Eye (tissue), 1 donor: ENCODE data around the gene TRPM1.
"Not testable (repeated sequence)": the region's sequence is repeated elsewhere in the genome, so short reads cannot be mapped to it uniquely, and the experiment has no call there.

Experiments used
- DNase-seq: peaks from one replicate; pipeline ENCODE4 v3.0.0-alpha.2; 2015

The TRPM1 gene

DNA sequence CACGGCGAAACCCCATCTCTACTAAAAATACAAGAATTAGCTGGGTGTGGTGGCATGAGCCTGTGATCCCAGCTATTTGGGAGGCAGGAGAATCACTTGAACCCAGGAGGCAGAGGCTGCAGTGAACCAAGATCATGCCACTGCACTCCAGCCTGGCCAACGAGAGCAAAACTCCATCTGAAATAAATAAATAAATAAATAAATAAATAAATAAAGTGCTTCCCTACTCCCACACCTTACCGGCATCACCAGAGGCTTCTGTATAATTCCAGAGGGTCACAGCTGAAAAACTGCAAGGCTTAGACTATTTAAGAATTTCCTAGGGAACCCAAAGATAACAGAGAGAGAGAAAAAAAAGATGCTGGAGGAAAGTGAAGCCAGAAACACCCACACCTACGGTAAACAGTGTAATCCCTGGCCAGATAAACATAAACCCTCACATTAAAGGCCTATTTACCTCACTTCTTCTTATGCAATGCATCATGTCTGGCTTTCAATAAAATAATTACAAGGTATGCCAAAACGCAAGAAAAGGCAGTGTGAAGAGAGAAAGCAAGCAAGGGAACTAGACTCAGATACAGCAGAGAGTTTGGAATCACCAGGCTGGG, 15.0 kb upstream of the TRPM1 start:
- DNase-seq: no peak

DNA sequence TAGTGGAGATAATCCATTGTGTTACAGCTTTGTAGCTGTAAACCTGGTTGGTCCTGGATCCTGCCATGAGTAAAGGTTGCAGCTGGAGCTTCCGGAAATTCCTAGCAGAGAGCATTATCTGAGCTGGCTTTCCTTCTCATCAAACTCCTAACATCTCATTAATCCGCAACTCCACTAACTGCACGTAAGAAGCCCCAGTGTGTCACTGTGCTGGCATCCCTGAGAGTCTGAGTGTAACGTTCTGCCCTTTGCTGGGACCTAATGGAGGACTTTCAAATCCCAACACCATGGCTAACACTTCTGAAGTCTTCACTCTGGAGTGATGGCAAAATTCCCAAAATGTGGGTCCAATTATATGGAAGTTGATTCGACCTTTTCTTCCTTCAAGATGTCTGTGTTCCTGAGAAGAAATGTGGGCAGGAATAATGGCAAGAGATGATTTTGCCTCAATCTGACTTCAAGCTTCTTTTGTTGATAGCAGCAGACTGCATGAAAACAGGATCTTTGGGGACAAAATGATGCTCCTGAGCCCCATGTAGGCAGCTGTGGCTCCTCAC, 9.6 kb upstream of the TRPM1 start:
- DNase-seq: no peak

DNA sequence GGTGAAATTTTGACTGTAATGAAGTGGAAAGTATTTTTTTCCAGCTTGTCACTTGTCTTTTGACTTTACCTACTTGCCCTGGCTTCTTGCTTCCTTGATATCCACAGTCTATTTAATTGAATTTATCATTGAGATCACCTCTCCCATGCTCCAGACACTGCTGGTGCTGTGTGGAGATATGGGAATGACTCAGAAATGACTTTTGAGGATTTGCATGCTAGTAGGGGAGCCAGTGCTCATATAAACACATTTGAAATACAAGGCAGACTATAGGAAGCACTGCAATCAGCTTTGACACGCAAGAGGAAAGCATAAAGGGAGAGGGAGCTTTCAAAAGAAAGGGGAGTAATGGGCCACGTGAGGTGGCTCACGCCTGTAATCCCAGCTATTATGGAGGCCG, 7.3 kb upstream of the TRPM1 start:
- no peak for DNase-seq

DNA sequence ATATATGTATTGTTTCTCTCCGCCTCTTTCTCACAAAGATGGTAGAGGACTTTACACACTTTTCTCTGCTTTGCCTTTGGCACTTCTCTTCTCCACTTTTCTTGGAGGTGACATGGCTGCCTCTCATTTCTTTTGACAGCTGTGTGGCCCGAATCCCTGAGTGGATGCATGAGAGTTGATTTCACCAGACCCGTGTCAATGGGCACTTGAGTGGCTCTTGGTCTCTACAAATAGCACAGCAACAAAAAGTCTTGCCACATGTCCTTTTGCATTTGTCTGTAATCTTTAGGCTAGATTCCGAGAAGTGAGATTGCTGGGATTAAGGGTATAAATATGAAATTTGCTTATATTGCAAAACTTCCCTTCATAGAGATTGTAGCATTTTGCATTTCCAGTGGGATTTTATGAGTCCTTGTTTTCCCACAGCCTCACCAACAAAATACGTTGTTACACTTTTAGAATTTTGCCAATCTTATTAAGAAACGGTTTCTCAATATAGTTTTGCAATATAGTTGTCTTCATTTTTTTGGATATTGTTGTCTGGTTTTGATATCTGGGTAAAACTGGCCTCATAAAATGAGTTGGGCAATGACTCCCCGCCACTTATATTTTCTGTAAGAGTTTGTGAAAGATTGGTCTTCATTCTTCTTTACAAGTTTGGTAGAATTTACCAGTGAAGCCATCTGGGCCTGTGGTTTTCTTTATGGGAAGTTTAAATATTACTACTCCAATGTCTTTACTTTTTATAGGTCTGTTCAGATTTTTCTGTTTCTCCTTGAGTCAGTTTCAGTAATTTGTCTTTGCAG, 5.2 kb upstream of the TRPM1 start:
- no peak for DNase-seq

DNA sequence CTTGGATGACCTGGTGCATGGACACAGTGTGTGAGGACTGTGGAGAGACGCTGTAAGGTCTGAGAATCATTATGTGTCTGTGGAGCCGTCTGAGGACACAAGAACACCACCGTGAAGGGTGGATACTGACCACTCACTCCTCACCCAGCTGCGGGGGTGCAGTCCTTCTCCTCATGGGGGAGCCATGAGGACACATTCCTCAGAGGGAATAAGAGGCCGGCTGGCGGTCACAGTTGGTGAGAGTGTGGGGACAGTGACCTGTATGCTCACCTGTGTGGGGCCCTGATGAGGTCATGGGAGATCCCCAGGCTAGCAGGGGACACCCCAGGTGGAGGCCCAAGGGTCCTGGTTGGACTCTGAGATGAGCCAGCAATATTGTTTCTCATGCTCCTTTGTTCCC, 2.5 kb upstream of the TRPM1 start:
- DNase-seq: no peak

DNA sequence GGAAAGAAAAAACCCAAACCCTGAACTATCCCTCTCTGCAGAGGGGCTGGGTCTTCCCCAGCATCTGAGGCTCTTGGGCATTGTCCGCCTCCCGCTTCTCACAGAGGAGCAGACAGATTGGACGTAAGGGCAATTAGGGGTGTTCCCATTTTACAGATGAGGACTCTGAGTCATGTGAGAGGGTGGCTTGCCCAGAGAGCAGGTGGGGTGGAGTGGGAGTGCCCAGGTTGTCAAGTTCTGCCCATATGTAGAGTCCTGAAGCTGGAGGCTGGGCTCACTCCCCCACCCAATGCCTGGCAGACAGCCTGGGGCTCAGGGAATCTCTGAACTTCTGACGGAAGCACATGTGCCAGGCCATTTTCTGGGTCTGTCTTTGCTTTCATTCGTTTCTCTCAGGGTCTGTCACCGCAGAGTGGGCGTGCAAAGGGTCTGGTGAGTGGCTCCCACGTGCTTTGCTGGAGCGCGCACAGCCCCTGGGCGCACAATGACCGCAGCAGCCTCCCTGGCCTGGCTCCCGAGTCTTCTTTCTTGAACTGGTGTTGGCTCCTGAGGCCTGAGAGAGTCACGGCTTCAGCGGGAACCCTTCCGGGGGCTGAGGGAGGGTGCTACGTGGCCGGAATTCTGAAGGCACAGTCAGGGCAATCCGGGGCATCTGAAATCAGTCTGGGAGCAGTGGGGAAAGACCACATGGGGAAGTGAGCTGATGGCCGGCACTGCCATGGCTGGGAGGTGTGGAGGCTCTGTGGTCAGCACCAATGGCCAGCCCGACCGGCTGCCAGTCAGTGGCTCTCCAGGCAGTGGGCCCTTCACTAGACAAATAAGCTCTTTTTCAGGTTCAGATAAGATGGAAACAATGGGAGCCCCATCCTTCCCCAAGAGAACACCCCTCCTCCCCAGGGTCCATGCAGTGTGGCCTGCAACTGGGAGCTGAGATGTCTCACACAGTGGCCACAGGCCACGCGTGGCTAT, 1.1 kb upstream of the TRPM1 start:
- no peak for DNase-seq

DNA sequence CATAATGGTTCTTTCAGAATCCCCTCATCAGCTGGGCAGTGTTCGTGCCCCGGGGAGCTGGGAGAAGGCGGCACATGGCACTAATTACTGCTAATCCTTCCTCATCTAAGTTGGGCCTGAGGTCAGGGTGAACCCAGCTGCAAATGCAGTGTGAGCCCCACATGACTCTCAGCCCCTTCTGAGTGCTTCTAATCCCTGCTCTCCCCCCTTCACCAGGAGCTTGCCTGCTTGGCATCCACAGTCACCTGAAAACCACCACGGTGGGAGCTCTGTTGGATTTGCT, 455 bp upstream of the TRPM1 start:
- DNase-seq: no peak

DNA sequence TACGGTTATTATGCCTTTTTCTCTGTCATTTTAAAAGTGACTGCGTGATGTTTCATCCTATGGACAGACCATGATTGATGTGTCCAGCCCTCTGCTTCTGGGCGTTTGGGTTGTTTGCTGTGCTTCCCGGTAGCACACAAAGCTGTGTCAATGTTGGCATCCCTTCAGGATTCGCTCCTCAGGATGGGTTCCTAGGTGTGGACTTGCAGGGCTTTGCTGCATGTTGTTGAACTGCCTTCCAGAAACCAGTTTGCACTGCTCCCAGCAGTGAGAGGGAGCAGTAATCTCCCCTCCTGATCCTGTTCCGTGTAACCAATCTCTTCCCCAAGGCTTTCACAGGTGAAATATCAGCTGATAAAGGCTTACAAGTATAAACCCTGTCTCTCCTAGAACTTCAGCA, 787 bp downstream of the TRPM1 start:
- DNase-seq: no peak

DNA sequence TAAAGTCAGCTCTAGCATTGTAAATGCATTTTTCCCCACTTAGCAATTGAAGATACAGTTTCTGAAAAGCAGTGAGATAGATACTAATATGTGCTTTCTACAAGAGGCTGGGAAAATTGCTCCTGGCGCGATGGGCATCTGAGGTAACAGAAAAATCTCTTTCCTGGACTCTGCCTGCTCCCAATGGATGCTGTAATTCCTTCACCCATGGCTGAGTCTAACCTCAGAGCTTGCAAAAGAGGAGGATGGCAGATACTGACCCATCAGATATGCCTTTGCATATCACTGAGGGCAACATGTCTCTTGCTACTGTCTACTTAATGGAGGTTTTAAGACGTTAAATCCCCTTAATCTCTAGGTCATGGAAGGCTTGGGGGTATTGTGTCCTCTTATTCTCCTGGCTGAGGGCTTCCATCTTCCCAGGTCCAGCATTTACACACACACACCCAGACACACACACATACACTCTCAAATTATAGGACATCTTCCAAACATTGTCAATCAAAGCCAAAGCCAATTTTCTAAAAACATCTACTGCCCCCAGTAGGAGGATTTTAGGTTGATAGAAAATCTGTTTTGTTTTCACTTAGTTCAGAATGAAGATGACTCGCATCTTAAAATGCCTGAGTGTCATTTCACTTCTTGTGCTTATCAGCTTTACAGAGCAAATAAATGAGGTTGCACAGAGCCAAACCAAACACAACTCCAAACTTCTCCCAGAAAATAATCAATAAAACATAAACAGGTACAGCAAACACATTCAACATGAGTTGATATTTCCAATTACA, 2.4 kb downstream of the TRPM1 start:
- DNase-seq: no peak

DNA sequence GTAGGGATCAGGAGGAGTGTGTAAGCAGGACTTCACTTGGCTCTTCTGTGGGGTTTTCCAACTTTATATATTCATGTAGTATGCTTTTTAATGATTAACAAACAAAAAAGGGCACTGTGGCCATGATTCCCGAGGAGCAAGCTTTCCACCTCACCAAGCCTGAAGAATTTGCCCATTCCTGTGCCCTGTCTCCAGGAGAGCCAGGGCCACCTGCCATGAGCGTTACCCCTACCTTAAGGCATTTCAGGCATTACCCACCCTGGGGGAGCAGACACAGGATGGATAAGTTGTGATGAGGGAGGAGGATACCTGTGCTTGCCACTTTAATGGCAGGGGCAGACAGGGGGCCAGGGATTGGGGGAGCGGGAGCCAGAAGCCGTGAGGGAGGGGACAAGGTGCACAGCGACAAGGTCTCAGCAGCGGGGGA, 3.0 kb downstream of the TRPM1 start:
- no peak for DNase-seq

DNA sequence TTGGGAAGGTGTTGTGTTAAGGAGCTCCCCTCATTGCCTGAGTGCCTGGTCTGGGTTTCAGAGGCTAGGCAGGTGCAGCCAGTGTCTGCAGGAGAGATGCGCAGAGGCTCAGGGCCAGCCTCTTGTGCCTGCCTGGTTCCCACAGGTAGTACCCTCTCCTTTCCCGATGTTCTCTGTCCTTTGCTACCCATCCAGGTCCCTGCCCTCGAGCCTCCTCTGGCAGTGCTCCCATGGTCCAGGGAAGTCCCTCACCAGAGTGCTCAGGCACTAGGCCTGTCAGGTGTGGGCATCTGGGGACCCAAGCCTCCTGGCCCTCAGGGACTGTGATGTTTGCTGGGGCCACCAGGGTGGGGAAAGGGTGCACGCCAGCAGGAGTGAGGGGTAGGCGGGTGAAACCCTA, 5.0 kb downstream of the TRPM1 start:
- DNase-seq: no peak

DNA sequence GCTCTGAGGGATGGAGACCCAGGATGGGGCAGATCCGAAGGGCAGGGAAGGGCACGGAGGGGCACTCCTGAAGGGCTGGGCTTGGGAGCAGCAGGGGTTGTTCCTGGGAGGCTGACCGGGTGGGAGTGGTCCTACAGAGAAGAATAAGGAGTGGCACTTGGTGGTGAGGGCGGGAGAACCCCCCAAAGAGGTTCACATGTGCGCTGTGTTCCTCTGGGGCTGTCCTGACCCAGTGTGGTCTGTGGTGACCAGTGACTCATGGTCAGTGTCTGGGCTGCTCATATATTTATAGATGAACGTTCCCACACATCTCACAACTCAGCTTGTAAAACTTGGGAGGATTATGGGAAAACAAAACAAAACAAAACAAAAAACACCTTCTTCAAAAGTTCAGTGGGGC, 10.0 kb downstream of the TRPM1 start:
- no peak for DNase-seq

DNA sequence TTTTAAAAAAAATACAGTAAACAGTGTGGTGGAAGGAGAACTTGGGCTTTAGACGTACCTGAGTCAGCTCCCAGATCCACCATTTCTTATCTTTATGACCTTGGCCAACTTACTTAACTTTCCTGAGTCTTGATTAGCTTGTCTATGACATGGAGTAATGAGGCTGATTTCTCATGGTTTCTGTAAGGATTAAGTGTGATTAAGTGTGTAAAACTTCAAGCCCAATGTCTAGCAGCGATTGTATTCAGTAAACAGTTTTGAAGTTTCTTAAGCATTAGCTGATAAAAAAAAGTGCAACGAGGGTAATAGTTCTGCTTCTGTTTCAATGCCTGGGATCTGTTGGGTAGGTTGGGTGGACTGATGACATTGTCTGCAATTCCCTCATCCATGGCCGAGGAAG, 10.8 kb downstream of the TRPM1 start:
- no peak for DNase-seq

DNA sequence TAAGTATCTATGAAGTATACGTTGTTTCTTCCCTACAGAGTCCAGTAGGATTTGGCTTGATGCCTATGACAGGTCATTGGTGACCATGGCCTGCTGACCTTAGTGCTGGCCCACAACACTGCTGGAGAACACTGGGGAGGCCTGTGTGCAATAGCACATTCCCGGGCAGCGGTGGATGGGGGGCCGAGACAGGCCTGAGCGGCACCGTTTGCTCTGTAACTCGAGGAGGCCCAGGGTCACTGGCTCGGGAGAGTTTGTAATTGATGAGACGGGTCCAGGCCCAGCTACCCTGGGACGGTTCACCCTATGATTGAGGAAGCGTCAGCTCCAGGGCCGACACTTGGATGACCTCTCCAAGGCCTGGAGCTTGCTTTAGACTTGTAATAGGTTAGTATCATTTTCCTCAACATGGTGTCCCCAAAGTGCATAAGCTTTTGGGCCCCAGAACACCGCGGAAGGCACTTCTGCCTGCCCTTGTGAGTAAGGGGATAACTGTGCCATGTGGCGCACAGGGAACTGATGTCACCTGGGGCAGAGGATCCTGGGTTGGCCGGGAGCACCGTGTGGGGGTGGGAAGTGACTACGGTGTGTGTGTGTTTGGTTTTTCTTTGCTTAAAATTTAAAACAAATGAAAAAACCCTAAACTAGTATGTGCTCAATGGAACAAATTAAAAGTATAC, 12.0 kb downstream of the TRPM1 start:
- DNase-seq: no peak

DNA sequence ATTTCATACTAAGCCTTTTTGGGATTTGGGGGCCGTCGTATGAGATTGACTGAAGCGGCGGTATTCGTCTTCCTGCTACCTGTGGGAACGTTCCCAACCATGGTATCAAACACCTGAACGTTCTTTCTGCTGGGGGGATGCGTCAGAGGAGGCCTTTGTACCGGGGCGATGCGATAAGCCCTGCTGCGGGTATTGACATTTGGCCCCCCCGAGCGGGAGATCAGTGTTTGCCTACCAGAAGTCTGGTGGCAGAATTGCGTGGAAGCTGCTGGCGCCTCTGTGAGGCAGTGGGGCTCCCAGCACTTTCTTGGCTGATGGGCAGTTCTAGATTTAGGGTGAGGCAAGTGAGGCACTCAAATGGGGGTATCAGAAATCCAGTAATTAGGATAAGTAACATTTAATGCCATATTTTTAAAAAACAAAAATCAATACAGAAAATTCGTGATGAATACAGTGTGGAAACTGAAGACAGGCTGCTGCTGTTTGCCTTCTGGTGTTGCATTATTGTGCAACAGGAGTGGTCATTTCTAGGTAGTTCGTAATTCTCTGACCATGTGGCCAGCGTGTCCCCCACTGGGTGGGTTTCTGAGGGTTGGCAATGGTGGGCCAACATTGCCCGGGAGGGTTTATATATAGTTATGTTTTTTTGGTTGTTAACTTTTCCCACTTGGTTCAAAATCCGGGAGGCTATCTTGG, 12.7 kb downstream of the TRPM1 start:
- DNase-seq: no peak

DNA sequence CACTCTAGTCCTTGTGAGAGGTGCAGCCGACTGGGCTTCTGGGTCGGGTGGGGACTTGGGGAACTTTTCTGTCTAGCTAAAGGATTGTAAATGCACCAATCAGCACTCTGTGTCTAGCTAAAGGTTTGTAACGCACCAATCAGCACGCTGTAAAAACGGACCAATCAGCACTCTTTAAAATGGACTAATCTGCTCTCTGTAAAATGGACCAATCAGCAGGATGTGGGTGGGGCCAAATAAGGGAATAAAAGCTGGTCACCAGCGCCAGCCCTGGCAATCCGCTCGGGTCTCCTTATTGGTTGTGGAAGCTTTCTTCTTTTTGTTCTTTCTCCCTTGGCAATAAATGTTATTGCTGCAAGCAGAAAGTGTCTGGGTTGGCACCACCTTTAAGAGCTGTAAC, 13.5 kb downstream of the TRPM1 start:
- DNase-seq: not testable (repeated sequence)

DNA sequence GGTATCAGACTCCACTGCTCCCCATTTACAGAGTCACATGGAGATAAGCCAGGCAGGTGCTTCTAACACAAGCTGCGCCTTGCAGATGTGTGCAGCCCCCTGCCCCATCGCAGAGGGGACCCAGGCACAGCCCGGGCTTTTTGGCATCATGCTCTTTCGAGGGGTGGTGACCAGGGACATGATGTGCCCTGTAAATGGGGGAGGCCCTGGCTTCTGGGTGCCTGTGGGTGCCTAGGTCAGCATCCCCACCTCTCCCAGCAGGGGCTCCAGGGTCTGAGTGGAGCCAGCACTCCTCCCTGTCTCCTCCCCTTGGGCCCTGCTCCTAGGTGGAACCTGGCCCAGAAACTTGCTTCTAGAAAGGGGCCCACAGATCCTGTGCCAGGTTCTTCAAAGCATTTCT, 15.2 kb downstream of the TRPM1 start:
- no peak for DNase-seq

DNA sequence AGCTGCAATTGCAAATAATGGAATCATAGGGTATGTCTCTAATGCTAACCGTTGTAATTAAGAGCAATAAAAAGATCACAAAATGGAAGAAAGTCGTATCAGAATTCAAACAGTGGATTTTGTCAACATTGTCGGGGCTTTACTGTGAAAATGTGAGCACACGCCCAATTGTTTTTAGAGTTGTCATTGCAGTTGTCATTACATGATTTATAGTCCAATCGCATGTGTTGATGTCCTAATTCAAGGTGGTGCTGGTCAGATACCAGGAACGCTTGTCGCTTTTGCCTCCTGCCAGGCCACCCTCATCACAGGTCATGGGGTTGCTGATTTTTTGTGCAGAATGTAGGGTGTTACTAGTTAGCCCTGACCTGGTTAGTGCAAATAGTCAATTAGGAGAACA, 16.2 kb downstream of the TRPM1 start:
- DNase-seq: no peak

DNA sequence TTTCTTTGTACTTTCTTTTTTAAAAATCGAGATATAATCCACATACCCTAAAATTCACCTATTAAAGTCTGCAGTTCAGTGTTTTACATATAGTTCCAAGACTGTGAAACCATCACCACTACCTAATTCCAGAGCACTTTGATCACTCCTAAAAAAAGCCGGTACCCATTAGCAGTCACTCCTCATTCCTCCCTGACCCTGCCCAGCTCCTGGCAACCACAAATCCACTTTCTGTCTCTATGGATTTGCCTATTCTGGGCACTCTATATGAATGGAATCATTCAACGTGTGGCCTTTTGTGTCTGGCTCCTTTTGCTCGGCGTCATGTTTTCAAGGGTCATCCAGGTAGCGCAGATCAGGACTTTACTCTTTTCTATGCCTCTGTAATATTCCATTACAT, 17.3 kb downstream of the TRPM1 start:
- no peak for DNase-seq

DNA sequence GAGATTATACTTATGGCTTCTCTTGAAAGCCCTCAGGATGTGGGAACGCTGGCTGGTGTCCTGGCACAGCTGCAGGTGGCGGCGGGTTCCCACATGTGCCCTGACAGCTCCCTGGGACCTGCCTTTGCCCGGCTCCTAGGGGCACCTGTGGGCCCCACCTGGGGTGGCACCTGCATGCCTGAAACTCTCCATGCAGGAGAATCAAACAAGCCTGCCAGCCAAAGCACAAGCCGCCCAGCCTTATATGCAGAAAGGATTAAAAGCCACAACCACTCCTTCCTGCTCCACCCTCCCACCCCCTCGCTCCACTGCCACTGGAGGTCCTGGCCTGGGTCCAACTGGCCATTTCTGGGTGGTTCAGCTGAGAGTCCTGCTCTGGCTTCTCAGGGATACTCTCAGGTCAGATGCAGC, 18.1 kb downstream of the TRPM1 start:
- no peak for DNase-seq

DNA sequence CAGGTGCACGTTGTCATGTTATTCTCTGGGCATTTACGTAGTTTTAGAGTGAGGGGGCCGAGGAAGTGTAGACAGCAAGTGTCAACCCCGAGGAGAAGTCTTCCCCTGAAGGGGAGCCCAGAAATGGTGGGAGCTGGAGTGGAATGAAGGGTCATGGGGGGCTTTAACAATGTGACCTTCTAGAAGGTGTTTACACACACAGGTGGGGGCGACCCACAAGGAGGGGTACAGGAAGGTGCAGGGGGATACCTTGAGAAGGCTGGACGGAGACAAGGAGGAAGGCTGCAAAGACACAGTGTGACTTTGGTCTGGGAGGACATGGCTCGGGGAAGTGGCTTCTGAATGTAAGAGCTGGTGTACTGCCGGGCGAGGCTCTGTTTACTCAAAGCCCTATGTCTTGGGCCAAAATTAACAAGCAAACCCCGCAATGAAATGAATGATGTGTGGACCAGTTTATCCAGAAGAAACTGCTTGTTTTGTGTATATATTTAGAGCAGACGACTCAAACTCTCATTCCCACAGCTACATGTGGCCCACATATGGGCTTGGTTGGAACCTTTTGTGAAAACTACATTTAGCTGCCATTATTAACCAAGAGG, 18.7 kb downstream of the TRPM1 start:
- DNase-seq: no peak
